Measurements from ENCODE around the gene GFRA1.
"Not testable (repeated sequence)": the region's sequence is repeated elsewhere in the genome, so short reads cannot be mapped to it uniquely, and the experiment has no call there.

Gene GFRA1

DNA sequence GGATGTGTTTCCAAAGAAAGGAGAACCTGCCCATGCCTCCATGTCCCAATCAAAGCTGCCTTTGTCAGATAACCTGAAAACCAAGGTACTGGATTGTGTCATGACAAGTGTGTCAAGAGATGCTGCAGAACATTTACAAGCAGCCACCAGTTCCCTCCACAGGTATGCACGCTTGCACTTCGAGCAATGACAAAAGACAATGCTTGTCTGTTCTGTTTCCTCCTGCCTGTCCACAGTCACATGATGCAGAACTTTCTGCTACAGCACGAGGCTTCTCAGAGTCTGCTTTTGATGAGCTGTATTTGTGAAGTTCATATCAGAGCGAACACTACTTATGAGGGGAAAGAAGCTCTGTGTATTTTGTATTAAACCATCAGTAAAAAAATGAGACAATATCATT, 209.9 kb downstream of the GFRA1 start:
- DNase-seq (ENCODE audit: low read depth), result no peak

DNA sequence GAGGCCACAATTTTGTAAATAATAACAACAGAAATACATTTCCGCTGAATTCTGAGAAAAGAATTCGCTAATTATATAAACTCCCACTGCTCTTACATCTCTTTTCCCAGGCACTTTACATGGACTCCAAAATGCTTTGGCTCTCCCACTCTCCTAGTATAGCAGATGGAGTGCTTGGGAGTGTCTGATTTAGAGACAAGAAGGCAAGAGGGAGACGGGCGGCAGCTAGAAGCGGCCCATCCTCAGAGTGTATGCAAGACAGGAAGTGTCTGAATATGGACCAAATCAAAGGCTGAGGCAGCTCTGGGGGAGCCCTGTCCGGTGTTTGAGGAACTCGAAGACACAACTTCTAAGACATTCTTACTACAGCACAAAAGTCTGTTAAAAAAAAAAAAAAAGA, 212.1 kb downstream of the GFRA1 start:
- no peak for DNase-seq (ENCODE audit: low read depth)

GRCh38 chr10:116059320-116059719, 213.7 kb downstream of the GFRA1 start:
- no peak for DNase-seq (ENCODE audit: low read depth)

DNA sequence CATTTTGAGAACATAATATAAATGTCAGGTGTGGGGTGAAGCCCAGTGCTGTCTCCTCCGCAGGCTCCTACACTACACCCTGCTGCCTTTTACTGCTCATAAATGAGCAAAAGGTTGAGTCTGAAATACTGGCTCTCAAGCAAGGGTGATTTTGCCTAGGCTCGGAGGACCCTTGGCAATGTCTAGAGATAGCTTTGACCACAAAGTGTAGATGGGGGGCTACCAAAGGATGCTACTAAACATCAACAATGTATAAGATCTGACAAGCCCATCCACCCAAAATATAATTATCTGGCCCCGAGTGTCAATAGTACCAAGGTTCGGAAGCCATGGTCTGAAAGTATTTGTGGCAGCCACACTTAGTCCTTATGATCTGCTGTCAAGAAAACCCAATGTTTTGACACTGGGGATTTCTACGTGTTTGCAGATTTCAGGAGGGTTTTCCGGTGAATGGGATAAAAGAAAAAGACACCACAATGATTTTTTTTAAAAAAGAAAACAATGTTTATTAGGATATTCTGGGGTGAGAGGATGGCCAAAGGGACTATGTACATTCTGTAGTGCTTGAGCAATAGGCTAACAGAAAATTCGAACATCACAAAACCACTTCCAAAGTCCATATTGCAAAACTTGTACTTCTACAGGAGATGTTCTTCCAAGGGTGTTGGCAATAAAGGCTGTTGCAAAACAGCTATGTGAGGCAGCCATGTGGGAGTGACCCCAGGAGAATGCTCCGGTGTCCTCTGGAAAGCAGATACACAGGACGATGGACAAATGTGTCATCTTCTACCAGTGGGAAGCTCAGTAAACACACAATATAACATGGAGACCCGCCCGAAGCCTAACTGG, 216.3 kb downstream of the GFRA1 start:
- DNase-seq (ENCODE audit: low read depth), result no peak

GRCh38 chr10:116055917-116056252, 217.1 kb downstream of the GFRA1 start:
- no peak for DNase-seq (ENCODE audit: low read depth)

DNA sequence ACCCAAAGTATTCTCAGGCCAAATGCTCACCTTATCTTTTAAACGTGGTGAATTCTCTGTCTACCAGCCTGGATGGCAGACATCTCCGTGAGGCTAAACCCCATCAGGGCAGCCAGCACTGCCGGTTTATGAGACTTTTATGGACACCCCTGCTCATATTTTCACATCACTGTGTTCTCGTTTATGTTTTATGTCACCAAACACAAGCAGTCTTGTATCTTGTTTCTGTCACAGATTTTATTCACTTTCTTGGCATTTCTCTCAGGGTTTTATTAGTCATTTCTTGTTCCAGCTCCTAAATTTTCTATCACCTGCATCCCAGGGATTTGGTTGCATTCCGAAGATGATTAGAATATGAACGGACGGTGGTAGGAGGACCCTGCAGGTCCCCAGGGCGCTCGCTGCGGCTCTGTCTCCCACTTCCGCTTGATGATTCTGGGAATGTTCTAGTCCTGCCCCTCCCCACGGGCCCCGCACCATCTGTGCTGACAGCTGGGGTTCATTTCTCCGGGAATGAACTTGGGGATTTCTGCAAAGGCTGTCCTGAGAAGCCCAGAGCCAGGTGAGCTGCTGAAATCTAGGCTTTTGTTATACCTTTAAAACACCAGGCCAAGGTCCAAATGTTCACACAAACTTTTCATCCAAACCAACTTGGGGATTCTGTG, 217.6 kb downstream of the GFRA1 start:
- no peak for DNase-seq (ENCODE audit: low read depth)

DNA sequence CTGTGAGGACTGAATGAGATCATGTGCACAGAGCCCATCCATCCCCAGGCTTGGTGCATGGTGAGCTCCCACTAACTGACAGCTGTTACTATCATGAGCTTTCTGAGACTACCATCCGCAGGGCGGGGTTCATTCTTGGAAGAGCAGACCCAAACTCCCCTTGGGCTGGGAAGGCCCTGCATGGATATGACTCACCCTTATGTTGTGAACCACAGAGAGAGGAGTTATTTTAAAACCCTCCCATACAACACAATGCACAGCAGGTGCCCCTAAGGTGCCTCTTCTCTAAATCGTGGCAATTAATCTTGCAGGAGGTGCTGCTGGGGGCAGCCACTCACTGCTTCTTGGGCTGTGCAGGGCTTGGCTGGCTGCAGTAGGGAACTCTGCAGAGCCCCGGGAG, 219.1 kb downstream of the GFRA1 start:
- no peak for DNase-seq (ENCODE audit: low read depth)

DNA sequence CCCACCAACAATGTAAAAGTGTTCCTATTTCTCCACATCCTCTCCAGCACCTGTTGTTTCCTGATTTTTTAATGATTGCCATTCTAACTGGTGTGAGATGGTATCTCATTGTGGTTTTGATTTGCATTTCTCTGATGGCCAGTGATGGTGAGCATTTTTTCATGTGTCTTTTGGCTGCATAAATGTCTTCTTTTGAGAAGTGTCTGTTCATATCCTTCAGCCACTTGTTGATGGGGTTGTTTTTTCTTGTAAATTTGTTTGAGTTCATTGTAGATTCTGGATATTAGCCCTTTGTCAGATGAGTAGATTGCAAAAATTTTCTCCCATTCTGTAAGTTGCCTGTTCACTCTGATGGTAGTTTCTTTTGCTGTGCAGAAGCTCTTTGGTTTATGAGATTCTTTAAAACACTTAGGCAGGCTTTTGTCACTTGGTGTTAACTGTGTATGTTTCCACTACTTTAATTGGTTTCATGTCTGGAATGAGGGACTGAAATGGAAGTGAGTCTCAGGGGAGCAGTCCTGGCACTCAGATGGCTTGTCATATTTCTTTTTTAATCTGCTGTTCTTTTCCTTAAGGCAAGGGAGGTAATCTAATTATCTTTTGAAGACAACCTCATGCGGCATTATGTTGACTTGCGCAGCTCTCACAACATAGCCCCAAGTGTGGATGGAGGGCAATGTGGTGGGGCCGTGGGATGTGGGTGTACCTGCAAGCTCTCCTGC, 219.8 kb downstream of the GFRA1 start:
- DNase-seq (ENCODE audit: low read depth), result not testable (repeated sequence)

- DNase-seq (ENCODE audit: low read depth), result not testable (repeated sequence)
Measured at GRCh38 chr10:116052522-116052921, 220.5 kb downstream of the GFRA1 start.

- DNase-seq (ENCODE audit: low read depth), result no peak
Measured at GRCh38 chr10:116049974-116050304, 223.1 kb downstream of the GFRA1 start.

DNA sequence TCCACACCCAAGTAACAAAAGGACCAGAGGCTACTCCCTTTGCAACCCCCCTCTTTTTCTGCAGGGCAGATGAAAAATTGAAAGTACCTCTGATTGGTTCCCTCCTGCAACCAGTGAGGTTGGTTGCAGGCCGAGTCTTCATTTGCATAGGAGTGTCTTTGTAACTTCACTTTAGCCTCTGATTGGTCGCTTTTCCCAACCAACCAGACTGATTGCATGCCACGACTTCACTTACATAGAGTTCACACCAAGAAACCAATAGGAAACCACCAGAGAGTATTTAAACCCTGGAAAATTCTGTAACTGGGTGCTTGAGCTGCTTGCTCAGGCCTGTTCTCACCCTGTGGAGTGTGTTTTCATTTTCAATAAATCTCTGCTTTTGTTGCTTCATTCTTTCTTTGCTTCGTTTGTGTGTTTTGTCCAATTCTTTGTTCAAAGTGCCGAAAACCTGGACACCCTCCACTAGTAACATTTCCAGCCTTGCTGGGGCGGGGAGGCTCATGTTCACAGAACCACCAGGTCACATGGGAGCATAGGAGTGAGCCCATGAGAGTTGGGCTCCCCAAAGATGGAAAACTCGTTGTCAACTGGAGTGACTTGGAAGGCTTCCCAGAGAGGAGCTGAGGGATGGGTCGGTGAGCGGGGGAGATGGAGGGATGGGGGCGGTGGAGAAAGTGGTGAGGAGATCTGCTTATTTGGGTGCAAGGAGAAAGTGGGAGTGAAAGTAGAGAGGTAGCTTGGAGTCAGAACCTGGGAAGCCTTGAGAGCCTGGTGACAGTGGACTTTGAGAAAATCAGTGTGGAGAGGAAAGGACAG, 223.6 kb downstream of the GFRA1 start:
- no peak for DNase-seq (ENCODE audit: low read depth)

DNA sequence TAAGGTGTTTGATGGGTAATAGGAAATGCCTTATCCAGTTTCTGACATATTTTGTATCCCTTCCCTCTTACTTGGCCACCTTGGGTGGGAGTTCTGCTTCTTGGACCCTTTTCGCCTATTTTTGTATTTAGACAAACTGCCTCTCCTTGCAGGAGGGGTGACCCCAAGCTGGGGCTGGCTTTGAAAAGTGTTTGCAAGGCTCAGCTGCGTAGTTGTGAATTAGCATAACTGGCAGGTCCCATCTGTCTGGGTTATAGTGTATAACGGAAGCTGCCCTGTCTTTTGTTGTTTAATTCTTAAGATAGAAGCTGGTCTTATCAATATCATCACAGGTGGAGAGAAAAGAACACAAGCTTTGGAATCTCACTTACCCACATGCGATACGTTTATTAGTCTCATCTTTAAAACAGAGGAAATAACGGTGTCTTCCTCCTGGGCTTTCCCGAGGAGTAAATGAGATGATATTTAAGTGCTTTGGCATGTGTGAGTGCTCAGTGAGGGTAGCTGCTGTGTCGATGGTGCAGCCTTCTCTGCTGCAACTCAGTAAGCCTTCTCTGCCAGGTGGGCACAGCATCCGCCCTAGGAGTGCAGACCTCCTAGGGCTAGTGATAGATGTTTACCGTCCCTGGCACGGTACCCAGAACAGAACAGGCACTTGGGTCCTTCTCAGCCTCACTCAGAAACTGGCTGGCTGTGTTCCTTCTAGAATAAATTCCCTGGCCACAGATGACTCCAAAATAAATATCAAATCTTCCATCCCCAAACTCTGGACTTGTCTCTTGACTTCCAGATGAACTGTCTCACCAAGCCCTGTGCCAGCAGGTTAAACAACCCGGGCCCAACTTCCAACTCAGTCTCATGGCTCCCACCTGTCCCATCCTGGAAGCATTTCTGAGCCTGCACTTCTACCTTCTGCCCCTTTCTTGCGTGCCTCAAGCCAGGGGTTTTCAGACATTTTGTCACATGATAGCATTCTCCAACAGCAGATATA, 227.3 kb downstream of the GFRA1 start:
- no peak for DNase-seq (ENCODE audit: low read depth)

DNA sequence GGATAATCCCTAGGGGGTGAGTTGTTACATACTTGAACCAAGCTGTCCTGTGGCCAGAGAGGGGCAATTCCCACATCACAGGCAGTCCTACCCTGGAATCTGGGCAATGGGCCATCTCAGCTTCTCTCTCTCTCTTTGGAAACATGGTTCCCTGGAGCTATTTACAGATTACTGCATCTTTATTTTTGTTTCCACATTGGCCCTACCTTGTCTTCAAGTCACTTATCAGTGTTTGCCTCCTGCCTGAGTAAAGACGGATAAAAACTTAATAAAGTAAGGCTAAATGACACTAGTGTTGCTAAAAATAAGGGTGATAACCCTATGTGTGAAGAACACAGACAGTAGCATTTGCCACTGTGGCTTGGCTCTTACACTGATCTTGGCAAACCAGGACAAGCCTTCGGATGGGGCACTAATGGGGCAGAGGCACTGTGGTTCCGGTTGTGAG, 228.2 kb downstream of the GFRA1 start:
- DNase-seq (ENCODE audit: low read depth), result no peak

DNA sequence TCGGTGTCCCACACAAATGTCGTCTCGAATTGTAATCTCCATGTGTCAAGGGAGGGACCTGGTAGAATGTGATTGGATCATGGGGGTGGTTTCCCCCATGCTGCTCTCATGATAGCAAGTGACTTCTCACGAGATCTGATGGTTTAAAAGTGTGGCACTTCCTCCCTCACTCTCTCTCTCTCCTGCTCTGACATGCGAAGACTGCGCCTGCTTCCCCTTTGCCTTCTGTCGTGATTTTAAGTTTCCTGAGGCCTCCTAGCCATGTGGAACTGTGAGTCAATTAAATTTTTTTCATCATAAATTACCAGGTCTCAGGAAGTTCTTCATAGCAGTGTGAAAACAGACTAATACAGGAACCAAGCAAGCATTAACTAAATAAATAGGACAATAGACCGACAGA, 229.1 kb downstream of the GFRA1 start:
- no peak for DNase-seq (ENCODE audit: low read depth)

DNA sequence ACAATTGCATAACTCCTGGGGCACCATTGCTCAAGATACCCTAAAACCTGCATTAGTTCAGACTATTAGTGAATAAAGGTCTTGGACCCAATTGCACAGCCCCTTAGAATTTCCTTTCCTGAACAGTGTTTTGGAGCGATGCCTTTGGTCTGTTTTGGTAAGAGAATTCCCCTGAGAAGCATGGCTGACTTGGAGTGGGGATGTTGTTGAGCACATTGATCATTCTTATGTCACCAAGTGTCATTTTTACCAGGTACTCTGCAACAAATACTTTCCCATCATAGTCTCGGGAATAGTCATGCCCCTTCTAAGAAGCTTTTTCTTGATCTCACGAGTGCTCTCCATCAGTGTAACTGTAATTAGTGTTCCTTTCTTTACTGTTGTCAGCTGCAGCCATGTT, 229.7 kb downstream of the GFRA1 start:
- no peak for DNase-seq (ENCODE audit: low read depth)

- DNase-seq (ENCODE audit: low read depth), result no peak
Measured at GRCh38 chr10:116041948-116042347, 231.1 kb downstream of the GFRA1 start.

- no peak for DNase-seq (ENCODE audit: low read depth)
Measured at GRCh38 chr10:116039612-116040011, 233.4 kb downstream of the GFRA1 start.

DNA sequence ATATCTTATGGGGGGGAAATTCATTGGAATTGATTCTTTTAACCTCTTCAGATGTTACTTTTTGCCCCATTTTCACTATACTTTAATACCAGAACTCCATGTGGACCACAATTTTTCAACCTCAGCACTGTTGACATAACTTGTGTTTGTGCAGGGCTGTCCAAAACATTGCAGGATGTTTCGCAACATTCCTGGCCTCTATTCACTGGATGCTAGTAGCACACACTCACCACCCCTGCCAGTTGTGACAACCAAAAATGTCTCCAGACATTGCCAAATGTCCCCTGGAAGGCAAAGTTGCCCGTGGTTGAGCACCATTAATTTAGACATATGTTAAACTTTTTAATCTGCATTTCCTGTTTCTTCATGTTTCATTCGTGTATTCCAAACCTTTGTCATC, 234.7 kb downstream of the GFRA1 start:
- no peak for DNase-seq (ENCODE audit: low read depth)

DNA sequence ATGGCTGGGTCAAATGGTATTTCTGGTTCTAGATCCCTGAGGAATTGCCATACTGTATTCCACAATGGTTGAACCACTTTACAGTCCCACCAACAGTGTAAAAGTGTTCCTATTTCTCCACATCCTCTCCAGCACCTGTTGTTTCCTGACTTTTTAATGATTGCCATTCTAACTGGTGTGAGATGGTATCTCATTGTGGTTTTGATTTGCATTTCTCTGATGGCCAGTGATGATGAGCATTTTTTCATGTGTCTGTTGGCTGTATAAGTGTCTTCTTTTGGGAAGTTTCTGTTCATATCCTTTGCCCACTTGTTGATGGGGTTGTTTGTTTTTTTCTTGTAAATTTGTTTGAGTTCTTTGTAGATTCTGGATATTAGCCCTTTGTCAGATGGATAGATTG, 237.6 kb downstream of the GFRA1 start:
- DNase-seq (ENCODE audit: low read depth), result not testable (repeated sequence)

DNA sequence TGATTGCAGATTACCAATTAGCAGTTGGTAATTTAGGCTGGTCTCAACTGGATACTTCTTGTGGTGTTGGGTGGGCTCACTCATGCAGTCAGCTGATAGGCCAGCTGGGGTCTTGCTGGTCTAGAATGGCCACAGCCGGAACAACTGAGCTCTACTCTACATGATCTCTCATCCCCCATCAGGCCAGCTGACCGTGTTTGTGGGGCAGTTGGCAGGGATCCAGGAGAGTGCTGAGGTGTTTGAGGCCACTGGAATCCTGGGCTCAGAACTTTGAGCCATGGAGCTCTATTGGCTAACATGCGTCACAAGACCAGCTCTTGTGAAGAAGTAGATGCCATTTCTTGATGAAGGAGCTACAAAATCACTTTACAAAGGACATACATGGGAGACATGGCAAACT, 242.4 kb downstream of the GFRA1 start:
- DNase-seq (ENCODE audit: low read depth), result no peak

- DNase-seq (ENCODE audit: low read depth), result no peak
Measured at GRCh38 chr10:116029826-116030225, 243.2 kb downstream of the GFRA1 start.
